ENCODE results near the gene MTO1.

DNA sequence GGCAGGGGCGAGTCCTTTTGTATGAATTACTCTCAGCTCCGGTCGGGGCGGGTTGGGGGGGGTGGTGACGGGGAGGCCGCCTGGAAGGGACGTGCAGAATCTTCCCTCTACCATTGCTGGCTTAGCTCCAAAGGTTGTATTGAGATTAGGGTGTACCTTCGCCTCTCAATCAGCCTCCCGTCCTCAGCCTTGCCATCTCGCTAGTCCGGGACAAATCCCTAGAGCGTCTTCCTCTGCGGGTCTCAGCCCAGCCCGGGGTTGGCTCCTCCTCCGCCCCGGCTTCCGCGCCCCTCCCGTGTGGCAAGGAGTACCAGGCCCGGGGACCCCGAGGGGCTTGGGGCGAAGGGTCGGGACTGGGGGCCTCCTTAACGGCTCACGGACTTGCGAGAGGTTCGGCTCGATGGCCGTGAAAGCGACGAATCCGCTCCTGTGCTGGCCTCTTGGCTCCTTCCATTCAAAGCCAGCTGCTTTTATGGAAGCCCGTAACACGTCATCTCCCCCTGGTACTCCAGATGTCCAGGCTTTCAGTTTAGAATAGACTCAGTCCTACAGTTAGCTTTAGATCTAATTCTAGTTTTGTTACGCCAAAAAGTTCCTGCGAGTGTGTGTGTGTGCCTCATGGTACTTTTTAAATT lies 59.9 kb downstream of the MTO1 start:
- TF ChIP-seq, protein P1, sequence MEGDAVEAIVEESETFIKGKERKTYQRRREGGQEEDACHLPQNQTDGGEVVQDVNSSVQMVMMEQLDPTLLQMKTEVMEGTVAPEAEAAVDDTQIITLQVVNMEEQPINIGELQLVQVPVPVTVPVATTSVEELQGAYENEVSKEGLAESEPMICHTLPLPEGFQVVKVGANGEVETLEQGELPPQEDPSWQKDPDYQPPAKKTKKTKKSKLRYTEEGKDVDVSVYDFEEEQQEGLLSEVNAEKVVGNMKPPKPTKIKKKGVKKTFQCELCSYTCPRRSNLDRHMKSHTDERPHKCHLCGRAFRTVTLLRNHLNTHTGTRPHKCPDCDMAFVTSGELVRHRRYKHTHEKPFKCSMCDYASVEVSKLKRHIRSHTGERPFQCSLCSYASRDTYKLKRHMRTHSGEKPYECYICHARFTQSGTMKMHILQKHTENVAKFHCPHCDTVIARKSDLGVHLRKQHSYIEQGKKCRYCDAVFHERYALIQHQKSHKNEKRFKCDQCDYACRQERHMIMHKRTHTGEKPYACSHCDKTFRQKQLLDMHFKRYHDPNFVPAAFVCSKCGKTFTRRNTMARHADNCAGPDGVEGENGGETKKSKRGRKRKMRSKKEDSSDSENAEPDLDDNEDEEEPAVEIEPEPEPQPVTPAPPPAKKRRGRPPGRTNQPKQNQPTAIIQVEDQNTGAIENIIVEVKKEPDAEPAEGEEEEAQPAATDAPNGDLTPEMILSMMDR (IDR thresholded peaks at IDR 0.05; ENCODE audit: poor library complexity): no peak
- TF ChIP-seq EZH2 (IDR thresholded peaks at IDR 0.05; ENCODE audit: borderline replicate concordance) (no peak), EZH2phosphoT487 (IDR thresholded peaks at IDR 0.05; ENCODE audit: low read depth, severe bottlenecking, unreplicated experiment) (no peak)

Data from hepatocyte (in vitro differentiated cells).